ENCODE data around the gene SAMD4A.

DNA sequence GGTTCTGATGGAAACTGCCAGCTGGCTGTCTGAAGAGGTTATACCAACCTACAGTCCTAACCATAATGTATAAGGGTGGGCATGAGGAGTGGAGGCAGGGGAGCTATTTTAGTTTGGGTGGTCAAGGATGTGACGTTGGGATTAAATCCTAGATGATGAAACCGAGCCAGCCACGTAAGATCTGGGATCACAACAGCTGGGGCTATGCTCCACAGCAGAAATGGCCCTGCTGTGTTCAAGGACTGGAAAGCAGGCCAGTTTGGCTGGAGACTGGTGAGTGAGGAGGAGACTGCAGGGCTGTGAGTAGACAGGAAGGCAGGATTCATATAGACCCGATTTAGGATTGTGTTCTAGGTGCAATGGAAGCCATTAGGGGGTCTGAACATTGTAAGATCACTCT lies 66.1 kb downstream of the SAMD4A start:
- TF ChIP-seq, protein P1, sequence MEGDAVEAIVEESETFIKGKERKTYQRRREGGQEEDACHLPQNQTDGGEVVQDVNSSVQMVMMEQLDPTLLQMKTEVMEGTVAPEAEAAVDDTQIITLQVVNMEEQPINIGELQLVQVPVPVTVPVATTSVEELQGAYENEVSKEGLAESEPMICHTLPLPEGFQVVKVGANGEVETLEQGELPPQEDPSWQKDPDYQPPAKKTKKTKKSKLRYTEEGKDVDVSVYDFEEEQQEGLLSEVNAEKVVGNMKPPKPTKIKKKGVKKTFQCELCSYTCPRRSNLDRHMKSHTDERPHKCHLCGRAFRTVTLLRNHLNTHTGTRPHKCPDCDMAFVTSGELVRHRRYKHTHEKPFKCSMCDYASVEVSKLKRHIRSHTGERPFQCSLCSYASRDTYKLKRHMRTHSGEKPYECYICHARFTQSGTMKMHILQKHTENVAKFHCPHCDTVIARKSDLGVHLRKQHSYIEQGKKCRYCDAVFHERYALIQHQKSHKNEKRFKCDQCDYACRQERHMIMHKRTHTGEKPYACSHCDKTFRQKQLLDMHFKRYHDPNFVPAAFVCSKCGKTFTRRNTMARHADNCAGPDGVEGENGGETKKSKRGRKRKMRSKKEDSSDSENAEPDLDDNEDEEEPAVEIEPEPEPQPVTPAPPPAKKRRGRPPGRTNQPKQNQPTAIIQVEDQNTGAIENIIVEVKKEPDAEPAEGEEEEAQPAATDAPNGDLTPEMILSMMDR (conservative IDR thresholded peaks at IDR 0.05; ENCODE audit: low read length) = no peak
- TF ChIP-seq EZH2phosphoT487 (IDR thresholded peaks at IDR 0.05; ENCODE audit: borderline replicate concordance, low read depth, low read length) = no peak
